ENCODE data around the gene L3MBTL3.

L3MBTL3 gene

GRCh38 chr6:130070792-130071191 is 52.4 kb downstream of the L3MBTL3 start:
- peak overlapping the region; percentile 50 for H3K27ac ChIP-seq
- TF ChIP-seq CTCF (conservative IDR thresholded peaks at IDR 0.05; ENCODE audit: low read depth, low read length), result no peak
- H3K4me1 ChIP-seq (ENCODE audit: low read depth, poor library complexity, severe bottlenecking), result peaks cover 34% of the 10 kb centered on the region
- no peak overlapping the region for H3K4me3 ChIP-seq (IDR thresholded peaks at IDR 0.05; ENCODE audit: insufficient read depth, low read depth, low read length)
- no peaks in the 10 kb centered on the region for H3K27me3 ChIP-seq (ENCODE audit: insufficient read depth, low read depth)
- no peaks in the 10 kb centered on the region for H4K20me1 ChIP-seq (ENCODE audit: insufficient read depth)
- no peaks in the 10 kb centered on the region for H3K79me2 ChIP-seq (ENCODE audit: insufficient read depth, low read depth)
- H3K4me2 ChIP-seq, result peak overlapping the region; percentile 31
- peak overlapping the region; percentile 32; the same call in 1 of the 2 replicates for H2AFZ ChIP-seq (ENCODE audit: low read depth)
- no peaks in the 10 kb centered on the region for H3K36me3 ChIP-seq (ENCODE audit: insufficient read depth)
- H3K9ac ChIP-seq, result no peak overlapping the region

- no peak for TF ChIP-seq CTCF (conservative IDR thresholded peaks at IDR 0.05; ENCODE audit: low read depth, low read length)
- H3K4me1 ChIP-seq (ENCODE audit: low read depth, poor library complexity, severe bottlenecking), result peaks cover 26% of the 10 kb centered on the region
- H4K20me1 ChIP-seq (ENCODE audit: insufficient read depth), result no peaks in the 10 kb centered on the region
- peak overlapping the region; percentile 37 for H3K4me2 ChIP-seq
- H2AFZ ChIP-seq (ENCODE audit: low read depth), result no peak overlapping the region
- H3K4me3 ChIP-seq (IDR thresholded peaks at IDR 0.05; ENCODE audit: insufficient read depth, low read depth, low read length), result no peak overlapping the region
- no peak overlapping the region for H3K9ac ChIP-seq
- no peaks in the 10 kb centered on the region for H3K27me3 ChIP-seq (ENCODE audit: insufficient read depth, low read depth)
- no peak overlapping the region for H3K27ac ChIP-seq
- no peaks in the 10 kb centered on the region for H3K79me2 ChIP-seq (ENCODE audit: insufficient read depth, low read depth)
- H3K36me3 ChIP-seq (ENCODE audit: insufficient read depth), result no peaks in the 10 kb centered on the region
These were observed 57.6 kb downstream of the L3MBTL3 start for GRCh38 chr6:130075879-130076460.

GRCh38 chr6:130076512-130076911 is 58.1 kb downstream of the L3MBTL3 start:
- Histone ChIP-seq H3K4me2 (peak overlapping the region; percentile 37), H3K9ac (no peak overlapping the region), H3K79me2 (ENCODE audit: insufficient read depth, low read depth) (no peaks in the 10 kb centered on the region), H3K27me3 (ENCODE audit: insufficient read depth, low read depth) (no peaks in the 10 kb centered on the region), H2AFZ (ENCODE audit: low read depth) (no peak overlapping the region), H3K36me3 (ENCODE audit: insufficient read depth) (no peaks in the 10 kb centered on the region), H3K4me1 (ENCODE audit: low read depth, poor library complexity, severe bottlenecking) (peaks cover 20% of the 10 kb centered on the region), H4K20me1 (ENCODE audit: insufficient read depth) (no peaks in the 10 kb centered on the region), H3K4me3 (IDR thresholded peaks at IDR 0.05; ENCODE audit: insufficient read depth, low read depth, low read length) (no peak overlapping the region), H3K27ac (no peak overlapping the region)
- no peak for TF ChIP-seq CTCF (conservative IDR thresholded peaks at IDR 0.05; ENCODE audit: low read depth, low read length)

GRCh38 chr6:130090796-130091195 is 72.4 kb downstream of the L3MBTL3 start:
- H3K4me2 ChIP-seq, result no peak overlapping the region
- H3K4me3 ChIP-seq (IDR thresholded peaks at IDR 0.05; ENCODE audit: insufficient read depth, low read depth, low read length), result no peak overlapping the region
- H3K79me2 ChIP-seq (ENCODE audit: insufficient read depth, low read depth), result no peaks in the 10 kb centered on the region
- H3K27me3 ChIP-seq (ENCODE audit: insufficient read depth, low read depth), result no peaks in the 10 kb centered on the region
- H2AFZ ChIP-seq (ENCODE audit: low read depth), result no peak overlapping the region
- no peak overlapping the region; the same call in 1 of the 2 replicates for H3K27ac ChIP-seq
- no peak overlapping the region for H3K9ac ChIP-seq
- no peaks in the 10 kb centered on the region for H4K20me1 ChIP-seq (ENCODE audit: insufficient read depth)
- TF ChIP-seq CTCF (conservative IDR thresholded peaks at IDR 0.05; ENCODE audit: low read depth, low read length), result no peak
- no peaks in the 10 kb centered on the region for H3K4me1 ChIP-seq (ENCODE audit: low read depth, poor library complexity, severe bottlenecking)
- no peaks in the 10 kb centered on the region for H3K36me3 ChIP-seq (ENCODE audit: insufficient read depth)
